CD4-positive, alpha-beta T cell (primary cell): ENCODE results near the gene PARD3B. TPM values are rescaled to one million over a fixed set of nuclear protein-coding genes. Genes with fewer than 3 reads are reported as not detected.

ENCODE experiments used
- ATAC-seq: fragments of 200-7000 bp; cut with Tn5 transposase; one replicate; pipeline ENCODE4 v1.10.0; 2022; ENCODE audit warnings: mild to moderate bottlenecking; ENCODE audit not compliant: poor library complexity
- CTCF ChIA-PET: fragments of 350-600 bp; sonication (Branson Sonifier 250); formaldehyde crosslinking; loops from one replicate; lab custom pipeline; 2021; ENCODE audit warnings: antibody characterized with exemption, inconsistent platforms; lab: Charles Lee
- POLR2A ChIA-PET: fragments of 350-600 bp; sonication (Branson Sonifier 250); formaldehyde crosslinking; loops from one replicate; lab custom pipeline; 2021; ENCODE audit warnings: antibody characterized with exemption, inconsistent platforms; lab: Charles Lee
- DNase-seq, 14 experiments: peaks; one replicate each; pipeline ENCODE4 v3.0.0-alpha.2; 2013 to 2020; ENCODE audit warnings: mixed read lengths in 2 of 14
- H3K27ac ChIP-seq, 2 donors: one replicate each; pipeline versions ENCODE4 v1.5.1 to v1.7.0; 2013; ENCODE audit warnings: low read length in 2 of 2, low read depth in 1 of 2, mild to moderate bottlenecking in 1 of 2
- H3K27me3 ChIP-seq, 2 experiments: 1 replicate in 1 of 2; 2 replicates in 1 of 2; pipeline versions ENCODE4 v1.6.1 to v1.7.0; 2013; ENCODE audit warnings: low read length in 2 of 2, control low read depth in 1 of 2, mild to moderate bottlenecking in 1 of 2, moderate library complexity in 1 of 2; ENCODE audit not compliant: insufficient read depth in 2 of 2, control insufficient read depth in 1 of 2
- H3K36me3 ChIP-seq: one replicate; pipeline ENCODE4 v1.6.1; 2013; ENCODE audit warnings: low read length, control low read depth; ENCODE audit not compliant: insufficient read depth
- H3K4me1 ChIP-seq: one replicate; pipeline ENCODE4 v1.6.1; 2013; ENCODE audit warnings: low read length, control low read depth; ENCODE audit not compliant: insufficient read depth
- H3K4me3 ChIP-seq: one replicate; pipeline ENCODE4 v1.5.1; 2013; ENCODE audit warnings: mild to moderate bottlenecking, low read length, moderate library complexity
- H3K9me3 ChIP-seq, 2 experiments: 1 replicate in 1 of 2; 2 replicates in 1 of 2; pipeline versions ENCODE4 v1.6.1 to v1.7.0; 2013; ENCODE audit warnings: low read length in 2 of 2, mild to moderate bottlenecking in 2 of 2, control low read depth in 1 of 2, moderate library complexity in 1 of 2; ENCODE audit not compliant: control insufficient read depth in 1 of 2, insufficient read depth in 1 of 2
- H3K27ac Mint-ChIP-seq: one replicate; pipeline ENCODE4 v1.8.0; 2020; ENCODE audit warnings: mixed read lengths
- H3K27me3 Mint-ChIP-seq: one replicate; pipeline ENCODE4 v1.8.0; 2021; ENCODE audit warnings: mixed read lengths
- H3K36me3 Mint-ChIP-seq: one replicate; pipeline ENCODE4 v1.8.0; 2021; ENCODE audit warnings: low read depth, mixed read lengths
- H3K4me1 Mint-ChIP-seq: one replicate; pipeline ENCODE4 v1.8.0; 2021; ENCODE audit warnings: low read depth, mixed read lengths
- H3K4me3 Mint-ChIP-seq: one replicate; pipeline ENCODE4 v1.8.0; 2020; ENCODE audit warnings: mild to moderate bottlenecking, mixed read lengths
- H3K9me3 Mint-ChIP-seq: one replicate; pipeline ENCODE4 v1.8.0; 2020; ENCODE audit warnings: mixed read lengths
- CTCF ChIP-seq: fragments of 200-600 bp; IDR thresholded peaks from one replicate; pipeline ENCODE4 v1.8.0; 2022; ENCODE audit warnings: antibody characterized with exemption, mild to moderate bottlenecking
- intact Hi-C, 2 experiments: fragments of 100-400 bp; cut with DNase I in 1 of 2; cut with micrococcal nuclease in 1 of 2; formaldehyde crosslinking; loops; one replicate each; pipeline versions ENCODE4 v1.15.1 to v1.9.0; 2023 to 2025; cut with DNase I, micrococcal nuclease
- total RNA-seq, 174 experiments: library from RNA in 2 of 174; stranded (reverse) in 2 of 174; gene quantifications; one replicate each; pipeline ENCODE4 v1.2.3 and lab custom pipeline; 2021 to 2026

Gene PARD3B
- total RNA-seq, 2 experiments from 2014 or later = 0.87 to 1.9 TPM

- CTCF ChIA-PET = no interaction called here
- DNase-seq (no peak), ATAC-seq (no peak)
- peaks cover 16% of the 10 kb centered on the region for H3K4me1 ChIP-seq
- intact Hi-C loops = no loop called here
- POLR2A ChIA-PET = no interaction called here
- Mint-ChIP-seq H3K4me1 (peaks cover 52% of the 10 kb centered on the region), H3K27me3 (no peaks in the 10 kb centered on the region), H3K27ac (peak overlapping the region; percentile 54), H3K36me3 (peaks cover 13% of the 10 kb centered on the region), H3K4me3 (no peak overlapping the region), H3K9me3 (peaks cover 8% of the 10 kb centered on the region)
- no peak overlapping the region for H3K27ac ChIP-seq
- H3K9me3 ChIP-seq = peaks cover 0 to 4% of the 10 kb centered on the region in 2 experiments
- no peak for TF ChIP-seq CTCF
- H3K36me3 ChIP-seq = no peaks in the 10 kb centered on the region
- H3K27me3 ChIP-seq = no peaks in the 10 kb centered on the region
- no peak overlapping the region for H3K4me3 ChIP-seq
These were observed 428.3 kb downstream of the PARD3B start for GRCh38 chr2:204973616-204974015.

GRCh38 chr2:204974487-204974886, 429.2 kb downstream of the PARD3B start:
- no peaks in the 10 kb centered on the region for H3K27me3 Mint-ChIP-seq
- Histone ChIP-seq H3K4me1 (peaks cover 16% of the 10 kb centered on the region), H3K27ac (no peak overlapping the region), H3K4me3 (no peak overlapping the region), H3K27me3 (no peaks in the 10 kb centered on the region), H3K9me3 (peaks cover 0 to 4% of the 10 kb centered on the region in 2 experiments), H3K36me3 (no peaks in the 10 kb centered on the region)
- no peak for ATAC-seq
- H3K9me3 Mint-ChIP-seq = peaks cover 10% of the 10 kb centered on the region
- ChIA-PET CTCF (no interaction called here), POLR2A (no interaction called here)
- no peak overlapping the region for H3K27ac Mint-ChIP-seq
- H3K36me3 Mint-ChIP-seq = peaks cover 13% of the 10 kb centered on the region
- peaks cover 48% of the 10 kb centered on the region for H3K4me1 Mint-ChIP-seq
- intact Hi-C loops = no loop called here
- no peak overlapping the region for H3K4me3 Mint-ChIP-seq
- no peak for DNase-seq
- TF ChIP-seq CTCF = no peak

- peaks cover 2% of the 10 kb centered on the region for H3K9me3 Mint-ChIP-seq
- no peak overlapping the region for H3K4me3 Mint-ChIP-seq
- Histone ChIP-seq H3K27ac (no peak overlapping the region), H3K36me3 (no peaks in the 10 kb centered on the region), H3K9me3 (peaks cover 0 to 4% of the 10 kb centered on the region in 2 experiments), H3K4me3 (no peak overlapping the region), H3K27me3 (no peaks in the 10 kb centered on the region), H3K4me1 (peaks cover 4% of the 10 kb centered on the region)
- intact Hi-C loops = no loop called here
- no peak for DNase-seq
- peaks cover 38% of the 10 kb centered on the region for H3K4me1 Mint-ChIP-seq
- H3K27me3 Mint-ChIP-seq = no peaks in the 10 kb centered on the region
- ChIA-PET CTCF (no interaction called here), POLR2A (no interaction called here)
- TF ChIP-seq CTCF = no peak
- peaks cover 5% of the 10 kb centered on the region for H3K36me3 Mint-ChIP-seq
- no peak overlapping the region for H3K27ac Mint-ChIP-seq
- no peak for ATAC-seq
These were observed 432.6 kb downstream of the PARD3B start for GRCh38 chr2:204977914-204978313.
